ENCODE measurements around the gene MC2R. TPM values are rescaled to one million over a fixed set of nuclear protein-coding genes. Genes with fewer than 3 reads are reported as not detected.

The MC2R gene
- total RNA-seq, 2 experiments from 2014 or later = not detected

DNA sequence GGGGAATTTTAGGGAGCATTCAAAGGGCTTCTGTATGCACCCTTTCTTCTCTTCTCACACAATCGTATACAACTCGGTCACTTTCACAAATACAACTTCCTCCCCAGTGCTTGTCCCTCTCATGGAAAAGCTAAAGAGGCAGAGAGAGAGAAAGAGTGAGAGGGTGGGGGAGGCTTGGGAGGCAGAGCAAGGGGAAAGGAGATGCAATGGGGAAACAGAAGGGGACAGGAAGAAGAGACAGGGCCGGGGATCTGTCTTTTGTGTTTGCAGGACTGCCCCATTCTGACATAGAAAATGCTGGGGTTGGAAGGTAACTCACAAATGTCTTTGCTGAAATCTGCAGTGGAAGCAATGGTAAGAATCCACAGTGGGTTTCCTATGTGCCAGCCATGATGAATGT, 2.1 kb upstream of the MC2R start:
- DNase-seq (no peak), ATAC-seq (no peak)
- no peaks in the 10 kb centered on the region for H3K36me3 Mint-ChIP-seq (ENCODE audit: low read depth)
- no peak overlapping the region for H3K4me3 Mint-ChIP-seq
- ChIA-PET POLR2A (no interaction called here), CTCF (no interaction called here)
- TF ChIP-seq CTCF (IDR thresholded peaks at IDR 0.05) = no peak
- no peaks in the 10 kb centered on the region for H3K9me3 Mint-ChIP-seq
- intact Hi-C loops (cut with micrococcal nuclease) = no loop called here
- no peak overlapping the region for H3K27ac Mint-ChIP-seq
- no peaks in the 10 kb centered on the region for H3K4me1 Mint-ChIP-seq (ENCODE audit: low read depth)
- peaks cover 1% of the 10 kb centered on the region for H3K27me3 Mint-ChIP-seq

GRCh38 chr18:13916559-13916958, 1.2 kb upstream of the MC2R start:
- ChIA-PET CTCF (interaction anchor here (1.3 kb wide), 1 partner anchor 9 kb away, joined by 3 read pairs; no protein-coding TSS in a partner anchor), POLR2A (no interaction called here)
- Mint-ChIP-seq H3K36me3 (ENCODE audit: low read depth) (no peaks in the 10 kb centered on the region), H3K27me3 (peaks cover 1% of the 10 kb centered on the region), H3K4me1 (ENCODE audit: low read depth) (no peaks in the 10 kb centered on the region), H3K27ac (no peak overlapping the region), H3K9me3 (no peaks in the 10 kb centered on the region), H3K4me3 (no peak overlapping the region)
- no peak for DNase-seq
- intact Hi-C loops (cut with micrococcal nuclease) = no loop called here
- ATAC-seq = no peak
- no peak for TF ChIP-seq CTCF (IDR thresholded peaks at IDR 0.05)

GRCh38 chr18:13915995-13916431, 677 bp upstream of the MC2R start:
- CTCF ChIA-PET = interaction anchor here (1.2 to 1.3 kb wide), 3 partner anchors 9 to 103 kb away, joined by 3 to 5 read pairs (median 3); partner anchors contain the start of gene MC5R
- Mint-ChIP-seq H3K36me3 (ENCODE audit: low read depth) (no peaks in the 10 kb centered on the region), H3K9me3 (no peaks in the 10 kb centered on the region), H3K27me3 (peaks cover 1% of the 10 kb centered on the region), H3K27ac (no peak overlapping the region), H3K4me3 (no peak overlapping the region), H3K4me1 (ENCODE audit: low read depth) (no peaks in the 10 kb centered on the region)
- intact Hi-C loops (cut with micrococcal nuclease) = no loop called here
- POLR2A ChIA-PET = no interaction called here
- DNase-seq (no peak), ATAC-seq (no peak)
- no peak for TF ChIP-seq CTCF (IDR thresholded peaks at IDR 0.05)

DNA sequence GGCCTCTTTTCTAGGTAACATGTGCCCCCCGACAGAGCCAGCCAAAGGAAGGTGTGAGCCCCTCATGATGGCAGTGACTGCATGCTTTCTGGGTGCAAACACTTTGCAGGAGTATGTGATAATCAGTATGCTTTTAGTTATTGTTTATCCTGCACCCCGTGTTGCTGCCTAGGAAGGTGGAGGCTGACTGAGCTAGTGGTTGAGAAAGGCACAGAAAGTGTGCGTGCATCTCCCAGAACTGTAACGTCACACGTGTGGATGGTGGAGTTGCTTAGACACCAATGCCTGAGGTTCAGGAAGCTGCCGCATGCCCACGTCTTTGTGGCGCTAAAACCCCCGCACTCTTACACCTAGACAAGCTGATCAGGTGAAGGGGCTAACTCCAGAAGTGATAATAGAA, 580 bp downstream of the MC2R start:
- Mint-ChIP-seq H3K9me3 (no peaks in the 10 kb centered on the region), H3K4me3 (no peak overlapping the region), H3K27me3 (peaks cover 1% of the 10 kb centered on the region), H3K36me3 (ENCODE audit: low read depth) (no peaks in the 10 kb centered on the region), H3K4me1 (ENCODE audit: low read depth) (no peaks in the 10 kb centered on the region), H3K27ac (no peak overlapping the region)
- DNase-seq (no peak), ATAC-seq (no peak)
- ChIA-PET CTCF (interaction anchor here (0.8 to 1.3 kb wide), 3 partner anchors 90 to 172 kb away, joined by 3 to 5 read pairs (median 3); partner anchors contain the start of gene MC5R), POLR2A (no interaction called here)
- TF ChIP-seq CTCF (IDR thresholded peaks at IDR 0.05) = no peak
- intact Hi-C loops (cut with micrococcal nuclease) = no loop called here

GRCh38 chr18:13914170-13914569, 1.2 kb downstream of the MC2R start:
- Mint-ChIP-seq H3K4me1 (ENCODE audit: low read depth) (no peaks in the 10 kb centered on the region), H3K27me3 (peaks cover 1% of the 10 kb centered on the region), H3K4me3 (no peak overlapping the region), H3K9me3 (no peaks in the 10 kb centered on the region), H3K36me3 (ENCODE audit: low read depth) (no peaks in the 10 kb centered on the region), H3K27ac (no peak overlapping the region)
- ATAC-seq = no peak
- DNase-seq = no peak
- ChIA-PET POLR2A (no interaction called here), CTCF (interaction anchor here (1.3 kb wide), 1 partner anchor 45 kb away, joined by 3 read pairs; no protein-coding TSS in a partner anchor)
- intact Hi-C loops (cut with micrococcal nuclease) = no loop called here
- no peak for TF ChIP-seq CTCF (IDR thresholded peaks at IDR 0.05)

Data from activated CD8-positive, alpha-beta T cell treated with anti-CD3 and anti-CD28 coated beads for 36 hours (primary cell).